Sigmoid colon (tissue), 4 donors: ENCODE data around the gene DAGLB.

Experiments
- POLR2A ChIP-seq, 2 donors: fragments of 450-650 bp; IDR thresholded peaks; one replicate each; pipeline ENCODE4 v1.6.1; 2016; ENCODE audit warnings: antibody characterized with exemption in 2 of 2, mild to moderate bottlenecking in 2 of 2, moderate library complexity in 2 of 2
- POLR2AphosphoS5 ChIP-seq, 4 donors: sonication (generic); formaldehyde crosslinking; IDR thresholded peaks; one replicate each; pipeline ENCODE4 v1.6.1; 2017; ENCODE audit warnings: antibody characterized with exemption in 4 of 4
- TF ChIP-seq, protein P1 (sequence below), 4 experiments: fragments of 450-650 bp in 3 of 4; fragments of 200-600 bp in 1 of 4; IDR thresholded peaks; one replicate each; pipeline ENCODE4 v1.5.1; 2016 to 2019; ENCODE audit warnings: antibody characterized with exemption in 4 of 4, mild to moderate bottlenecking in 3 of 4, moderate library complexity in 2 of 4

DNA sequence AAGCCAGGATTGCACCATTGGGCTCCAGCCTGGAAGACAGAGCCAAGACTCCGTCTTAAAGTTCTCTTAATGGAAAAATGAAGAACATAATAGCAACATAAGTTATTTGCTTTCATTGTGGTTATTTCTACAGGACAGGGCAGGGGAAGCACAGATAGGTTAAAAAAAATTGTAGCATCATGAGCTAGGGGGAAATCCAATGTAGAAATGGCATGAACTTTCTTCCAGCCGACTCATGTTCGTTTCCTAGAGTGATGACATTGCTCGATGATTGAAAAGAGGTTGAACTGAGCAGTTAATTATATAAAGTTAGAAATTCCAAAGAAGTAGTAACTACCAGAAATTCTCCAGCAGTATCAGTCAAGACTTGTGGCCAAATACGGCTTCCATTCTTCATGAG, 64.9 kb downstream of the DAGLB start:
- TF ChIP-seq POLR2A (IDR thresholded peaks at IDR 0.05) (no peak), POLR2AphosphoS5 (IDR thresholded peaks at IDR 0.05) (no peak)
- TF ChIP-seq, protein P1, sequence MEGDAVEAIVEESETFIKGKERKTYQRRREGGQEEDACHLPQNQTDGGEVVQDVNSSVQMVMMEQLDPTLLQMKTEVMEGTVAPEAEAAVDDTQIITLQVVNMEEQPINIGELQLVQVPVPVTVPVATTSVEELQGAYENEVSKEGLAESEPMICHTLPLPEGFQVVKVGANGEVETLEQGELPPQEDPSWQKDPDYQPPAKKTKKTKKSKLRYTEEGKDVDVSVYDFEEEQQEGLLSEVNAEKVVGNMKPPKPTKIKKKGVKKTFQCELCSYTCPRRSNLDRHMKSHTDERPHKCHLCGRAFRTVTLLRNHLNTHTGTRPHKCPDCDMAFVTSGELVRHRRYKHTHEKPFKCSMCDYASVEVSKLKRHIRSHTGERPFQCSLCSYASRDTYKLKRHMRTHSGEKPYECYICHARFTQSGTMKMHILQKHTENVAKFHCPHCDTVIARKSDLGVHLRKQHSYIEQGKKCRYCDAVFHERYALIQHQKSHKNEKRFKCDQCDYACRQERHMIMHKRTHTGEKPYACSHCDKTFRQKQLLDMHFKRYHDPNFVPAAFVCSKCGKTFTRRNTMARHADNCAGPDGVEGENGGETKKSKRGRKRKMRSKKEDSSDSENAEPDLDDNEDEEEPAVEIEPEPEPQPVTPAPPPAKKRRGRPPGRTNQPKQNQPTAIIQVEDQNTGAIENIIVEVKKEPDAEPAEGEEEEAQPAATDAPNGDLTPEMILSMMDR (IDR thresholded peaks at IDR 0.05): no peak
